Suprapubic skin (tissue), 4 donors: ENCODE measurements around the gene HIGD2A.

Experiments used
- CTCF ChIP-seq, 2 donors: fragments of 200-600 bp in 1 of 2; fragments of 450-650 bp in 1 of 2; sonication (generic) in 1 of 2; IDR thresholded peaks; one replicate each; pipeline ENCODE4 v1.5.1; 2016 to 2019; ENCODE audit warnings: antibody characterized with exemption in 2 of 2, mild to moderate bottlenecking in 1 of 2, moderate library complexity in 1 of 2
- POLR2A ChIP-seq, 2 donors: fragments of 450-650 bp; IDR thresholded peaks; one replicate each; pipeline ENCODE4 v1.6.1; 2017; ENCODE audit warnings: antibody characterized with exemption in 2 of 2, mild to moderate bottlenecking in 2 of 2, moderate library complexity in 2 of 2
- POLR2AphosphoS5 ChIP-seq, 3 donors: sonication (generic); formaldehyde crosslinking; IDR thresholded peaks; one replicate each; pipeline ENCODE4 v1.6.1; 2017; ENCODE audit warnings: antibody characterized with exemption in 3 of 3

GRCh38 chr5:176383961-176384360 is 4.6 kb upstream of the HIGD2A start:
- TF ChIP-seq CTCF (IDR thresholded peaks at IDR 0.05) (no peak), POLR2A (IDR thresholded peaks at IDR 0.05) (no peak), POLR2AphosphoS5 (IDR thresholded peaks at IDR 0.05) (no peak)
